Muscle layer of duodenum (tissue), 2 donors: Measurements from ENCODE around the gene DYSF.

Source experiments
- H3K27ac ChIP-seq: one replicate; pipeline ENCODE4 v1.7.0; 2013; ENCODE audit warnings: mild to moderate bottlenecking, low read length
- H3K27me3 ChIP-seq: one replicate; pipeline ENCODE4 v1.7.0; 2013; ENCODE audit warnings: low read depth, mild to moderate bottlenecking, control low read depth, low read length
- H3K36me3 ChIP-seq, 2 donors: one replicate each; pipeline ENCODE4 v1.7.0; 2013; ENCODE audit warnings: low read length in 2 of 2, control low read depth in 1 of 2, mild to moderate bottlenecking in 1 of 2; ENCODE audit not compliant: insufficient read depth in 2 of 2, control insufficient read depth in 1 of 2
- H3K4me1 ChIP-seq, 2 donors: one replicate each; pipeline ENCODE4 v1.7.0; 2013; ENCODE audit warnings: low read length in 2 of 2, mild to moderate bottlenecking in 2 of 2, control low read depth in 1 of 2, moderate library complexity in 1 of 2; ENCODE audit not compliant: insufficient read depth in 2 of 2, control insufficient read depth in 1 of 2
- H3K4me3 ChIP-seq, 2 donors: one replicate each; pipeline ENCODE4 v1.7.0; 2013; ENCODE audit warnings: low read length in 2 of 2, low read depth in 1 of 2, mild to moderate bottlenecking in 1 of 2
- H3K9me3 ChIP-seq, 2 donors: one replicate each; pipeline ENCODE4 v1.7.0; 2013; ENCODE audit warnings: low read length in 2 of 2, control low read depth in 1 of 2, mild to moderate bottlenecking in 1 of 2; ENCODE audit not compliant: control insufficient read depth in 1 of 2
- donor health status: healthy.

The DYSF gene

GRCh38 chr2:71715241-71715750, 261.9 kb downstream of the DYSF start:
- H3K36me3 ChIP-seq, result no peaks in the 10 kb centered on the region
- H3K9me3 ChIP-seq, result no peaks in the 10 kb centered on the region
- no peak overlapping the region for H3K27ac ChIP-seq
- no peak overlapping the region for H3K4me3 ChIP-seq
- no peaks in the 10 kb centered on the region for H3K27me3 ChIP-seq
- H3K4me1 ChIP-seq, result peaks cover under 1 to 21% of the 10 kb centered on the region in 2 donors

GRCh38 chr2:71715951-71716696, 262.8 kb downstream of the DYSF start:
- H3K9me3 ChIP-seq, result no peaks in the 10 kb centered on the region
- H3K36me3 ChIP-seq, result no peaks in the 10 kb centered on the region
- peaks cover 8 to 28% of the 10 kb centered on the region in 2 donors for H3K4me1 ChIP-seq
- H3K4me3 ChIP-seq, result no peak overlapping the region
- no peak overlapping the region for H3K27ac ChIP-seq
- no peaks in the 10 kb centered on the region for H3K27me3 ChIP-seq

GRCh38 chr2:71716697-71717624, 263.6 kb downstream of the DYSF start:
- Histone ChIP-seq H3K36me3 (no peaks in the 10 kb centered on the region), H3K27ac (no peak overlapping the region), H3K27me3 (no peaks in the 10 kb centered on the region), H3K4me1 (peaks cover 9 to 31% of the 10 kb centered on the region in 2 donors), H3K4me3 (no peak overlapping the region), H3K9me3 (no peaks in the 10 kb centered on the region)

GRCh38 chr2:71718686-71719085, 265.3 kb downstream of the DYSF start:
- Histone ChIP-seq H3K4me1 (peaks cover 9 to 31% of the 10 kb centered on the region in 2 donors), H3K4me3 (no peak overlapping the region), H3K27me3 (no peaks in the 10 kb centered on the region), H3K9me3 (no peaks in the 10 kb centered on the region), H3K27ac (no peak overlapping the region), H3K36me3 (no peaks in the 10 kb centered on the region)

GRCh38 chr2:71719520-71720282, 266.3 kb downstream of the DYSF start:
- H3K9me3 ChIP-seq, result no peaks in the 10 kb centered on the region
- no peaks in the 10 kb centered on the region for H3K36me3 ChIP-seq
- H3K4me1 ChIP-seq, result peaks cover 9 to 31% of the 10 kb centered on the region in 2 donors
- no peaks in the 10 kb centered on the region for H3K27me3 ChIP-seq
- H3K27ac ChIP-seq, result no peak overlapping the region
- H3K4me3 ChIP-seq, result no peak overlapping the region

GRCh38 chr2:71720283-71720560, 266.9 kb downstream of the DYSF start:
- H3K9me3 ChIP-seq, result peaks cover 0 to 4% of the 10 kb centered on the region in 2 donors
- H3K27ac ChIP-seq, result no peak overlapping the region
- H3K4me3 ChIP-seq, result no peak overlapping the region
- peaks cover 9 to 31% of the 10 kb centered on the region in 2 donors for H3K4me1 ChIP-seq
- no peaks in the 10 kb centered on the region for H3K27me3 ChIP-seq
- no peaks in the 10 kb centered on the region for H3K36me3 ChIP-seq

- H3K27me3 ChIP-seq, result no peaks in the 10 kb centered on the region
- H3K36me3 ChIP-seq, result no peaks in the 10 kb centered on the region
- no peak overlapping the region for H3K27ac ChIP-seq
- peaks cover 9 to 31% of the 10 kb centered on the region in 2 donors for H3K4me1 ChIP-seq
- H3K4me3 ChIP-seq, result no peak overlapping the region
- peaks cover 0 to 7% of the 10 kb centered on the region in 2 donors for H3K9me3 ChIP-seq
These were observed 267.4 kb downstream of the DYSF start for GRCh38 chr2:71720596-71721361.

- Histone ChIP-seq H3K27ac (no peak overlapping the region), H3K36me3 (no peaks in the 10 kb centered on the region), H3K9me3 (peaks cover 0 to 7% of the 10 kb centered on the region in 2 donors), H3K4me1 (peaks cover 9 to 26% of the 10 kb centered on the region in 2 donors), H3K27me3 (no peaks in the 10 kb centered on the region), H3K4me3 (no peak overlapping the region)
These were observed 268.0 kb downstream of the DYSF start for GRCh38 chr2:71721362-71721665.

- H3K4me1 ChIP-seq, result peaks cover 9 to 23% of the 10 kb centered on the region in 2 donors
- H3K27ac ChIP-seq, result no peak overlapping the region
These were observed 268.3 kb downstream of the DYSF start for GRCh38 chr2:71721669-71722068.

GRCh38 chr2:71722286-71722685, 268.9 kb downstream of the DYSF start:
- Histone ChIP-seq H3K27me3 (no peaks in the 10 kb centered on the region), H3K9me3 (peaks cover 0 to 11% of the 10 kb centered on the region in 2 donors), H3K36me3 (no peaks in the 10 kb centered on the region), H3K4me1 (peaks cover 9 to 20% of the 10 kb centered on the region in 2 donors), H3K4me3 (no peak overlapping the region), H3K27ac (no peak overlapping the region)

More at GRCh38 chr2:71721669-71722068, 268.3 kb downstream of the DYSF start:
- no peaks in the 10 kb centered on the region for H3K36me3 ChIP-seq
- H3K4me3 ChIP-seq, result no peak overlapping the region
- no peaks in the 10 kb centered on the region for H3K27me3 ChIP-seq
- peaks cover 0 to 9% of the 10 kb centered on the region in 2 donors for H3K9me3 ChIP-seq
